Subcutaneous adipose tissue (tissue), 4 donors: Measurements from ENCODE around the gene SYNGR1. TPM values are rescaled to one million over a fixed set of nuclear protein-coding genes. Genes with fewer than 3 reads are reported as not detected.

Experiments used
- CTCF ChIP-seq: fragments of 450-650 bp; IDR thresholded peaks from one replicate; pipeline ENCODE4 v1.5.1; 2016; ENCODE audit warnings: low read depth, mild to moderate bottlenecking, control low read depth, antibody characterized with exemption, moderate library complexity
- total RNA-seq, 4 donors: library from RNA; depleted of rRNA; stranded (reverse); fragments of >200 nt; gene quantifications; one replicate each; pipeline ENCODE4 v1.1.0, GENCODE V29; 2016

The SYNGR1 gene
- total RNA-seq, 4 donors from 2014 or later: 2.6 to 15.3 (median 3.7) TPM

- TF ChIP-seq CTCF: no peak
These were observed 10.5 kb downstream of the SYNGR1 start for GRCh38 chr22:39360242-39360641.

GRCh38 chr22:39360674-39361413 is 11.1 kb downstream of the SYNGR1 start:
- TF ChIP-seq CTCF: no peak

- no peak for TF ChIP-seq CTCF
These were observed 11.7 kb downstream of the SYNGR1 start for GRCh38 chr22:39361496-39361895.

- no peak for TF ChIP-seq CTCF
These were observed 12.5 kb downstream of the SYNGR1 start for GRCh38 chr22:39362271-39362670.

- no peak for TF ChIP-seq CTCF
These were observed 13.1 kb downstream of the SYNGR1 start for GRCh38 chr22:39362932-39363331.

- TF ChIP-seq CTCF: no peak
These were observed 14.1 kb downstream of the SYNGR1 start for GRCh38 chr22:39363751-39364515.

GRCh38 chr22:39364714-39365491 is 15.1 kb downstream of the SYNGR1 start:
- no peak for TF ChIP-seq CTCF
